Smooth muscle cell (in vitro differentiated cells): ENCODE data around the gene MPP3. TPM values are rescaled to one million over a fixed set of nuclear protein-coding genes. Genes with fewer than 3 reads are reported as not detected.

Experiments used
- DNase-seq: peaks from one replicate; lab custom pipeline; 2025; ENCODE audit not compliant: unreplicated experiment; lab: John Stamatoyannopoulos, UW
- H2AFZ ChIP-seq: fragments of 200-600 bp; sonication (generic); 2 replicates; pipeline ENCODE4 v1.6.0; 2016; ENCODE audit warnings: antibody characterized with exemption, low read depth, mild to moderate bottlenecking
- H3F3A ChIP-seq: fragments of 200-600 bp; sonication (generic); 2 replicates; pipeline ENCODE4 v1.6.0; 2017; ENCODE audit warnings: antibody characterized with exemption, low read depth
- H3K27ac ChIP-seq: fragments of 200-600 bp; sonication (generic); 2 replicates; pipeline ENCODE4 v1.5.1; 2016; ENCODE audit warnings: low read depth, mild to moderate bottlenecking
- H3K27me3 ChIP-seq: fragments of 200-600 bp; sonication (generic); 2 replicates; pipeline ENCODE4 v1.6.1; 2016; ENCODE audit warnings: low read depth, mild to moderate bottlenecking
- H3K36me3 ChIP-seq: fragments of 200-600 bp; sonication (generic); 2 replicates; pipeline ENCODE4 v1.5.1; 2016; ENCODE audit warnings: low read depth
- H3K4me1 ChIP-seq: fragments of 200-600 bp; sonication (generic); 2 replicates; pipeline ENCODE4 v1.5.1; 2016; ENCODE audit warnings: low read depth
- H3K4me2 ChIP-seq: fragments of 200-600 bp; sonication (generic); 2 replicates; pipeline ENCODE4 v1.6.0; 2016; ENCODE audit warnings: mild to moderate bottlenecking
- H3K4me3 ChIP-seq: fragments of 200-600 bp; sonication (generic); 2 replicates; pipeline ENCODE4 v1.5.1; 2016; ENCODE audit warnings: mild to moderate bottlenecking
- H3K79me2 ChIP-seq: fragments of 200-600 bp; sonication (generic); 2 replicates; pipeline ENCODE4 v1.6.0; 2016; ENCODE audit warnings: low read depth, mild to moderate bottlenecking
- H3K9ac ChIP-seq: fragments of 200-600 bp; sonication (generic); 2 replicates; pipeline ENCODE4 v1.6.0; 2016; ENCODE audit warnings: low read depth
- H3K9me3 ChIP-seq: fragments of 200-600 bp; sonication (generic); replicated peaks from 2 replicates; pipeline ENCODE4 v1.5.1; 2016; ENCODE audit warnings: low read depth
- H4K20me1 ChIP-seq: fragments of 200-600 bp; sonication (generic); 2 replicates; pipeline ENCODE4 v1.6.0; 2016; ENCODE audit warnings: low read depth
- WGBS: methylation state at CpG from one replicate; pipeline ENCODE4 v1.1.7; 2016; ENCODE audit warnings: low lambda C conversion rate; 5-methylcytosine and 5-hydroxymethylcytosine counted together
- polyA plus RNA-seq: library from polyadenylated mRNA; unstranded; fragments of >200 nt; fragmentation: Nextera tagmentation; extraction: Ambion mirVana; gene quantifications from 2 replicates; pipeline ENCODE4 v1.2.1, GENCODE V29; 2016
- total RNA-seq: library from RNA; depleted of rRNA; stranded (reverse); fragments of >200 nt; gene quantifications from 2 replicates; pipeline ENCODE4 v1.2.3, GENCODE V29; 2014
- TF ChIP-seq, protein P1 (sequence below): fragments of 200-600 bp; sonication (generic); IDR thresholded peaks from 2 replicates; pipeline ENCODE4 v1.5.1; 2017; ENCODE audit warnings: borderline replicate concordance, mild to moderate bottlenecking, antibody characterized with exemption; ENCODE audit not compliant: insufficient read depth, poor library complexity, severe bottlenecking

The MPP3 gene
- total and polyA plus RNA-seq, 2 experiments from 2014 or later = 6.7 to 8.1 TPM

DNA sequence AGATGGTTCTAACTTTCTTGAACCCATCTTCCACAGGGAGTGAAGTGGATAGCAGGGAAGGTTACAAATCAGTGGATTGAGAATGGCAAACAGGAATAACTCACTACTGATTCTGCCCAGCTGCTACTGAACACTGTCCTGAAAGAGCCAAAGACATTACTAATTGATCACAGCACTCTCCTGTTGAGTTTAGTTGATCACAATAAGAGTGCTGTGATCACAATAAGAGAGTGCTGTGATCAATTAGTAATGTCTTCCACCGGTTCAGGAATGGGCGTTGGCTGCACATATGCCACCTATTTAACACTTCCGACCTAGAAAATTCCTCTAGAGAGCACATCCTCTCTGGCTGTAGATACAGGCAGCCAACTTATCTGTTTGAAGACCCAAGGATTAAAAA, 41.4 kb downstream of the MPP3 start:
- DNase-seq = no peak
- TF ChIP-seq, protein P1, sequence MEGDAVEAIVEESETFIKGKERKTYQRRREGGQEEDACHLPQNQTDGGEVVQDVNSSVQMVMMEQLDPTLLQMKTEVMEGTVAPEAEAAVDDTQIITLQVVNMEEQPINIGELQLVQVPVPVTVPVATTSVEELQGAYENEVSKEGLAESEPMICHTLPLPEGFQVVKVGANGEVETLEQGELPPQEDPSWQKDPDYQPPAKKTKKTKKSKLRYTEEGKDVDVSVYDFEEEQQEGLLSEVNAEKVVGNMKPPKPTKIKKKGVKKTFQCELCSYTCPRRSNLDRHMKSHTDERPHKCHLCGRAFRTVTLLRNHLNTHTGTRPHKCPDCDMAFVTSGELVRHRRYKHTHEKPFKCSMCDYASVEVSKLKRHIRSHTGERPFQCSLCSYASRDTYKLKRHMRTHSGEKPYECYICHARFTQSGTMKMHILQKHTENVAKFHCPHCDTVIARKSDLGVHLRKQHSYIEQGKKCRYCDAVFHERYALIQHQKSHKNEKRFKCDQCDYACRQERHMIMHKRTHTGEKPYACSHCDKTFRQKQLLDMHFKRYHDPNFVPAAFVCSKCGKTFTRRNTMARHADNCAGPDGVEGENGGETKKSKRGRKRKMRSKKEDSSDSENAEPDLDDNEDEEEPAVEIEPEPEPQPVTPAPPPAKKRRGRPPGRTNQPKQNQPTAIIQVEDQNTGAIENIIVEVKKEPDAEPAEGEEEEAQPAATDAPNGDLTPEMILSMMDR = no peak
- no peaks in the 10 kb centered on the region for H3F3A ChIP-seq
- no peak overlapping the region for H3K9ac ChIP-seq
- no peak overlapping the region for H3K4me2 ChIP-seq
- no peak overlapping the region for H3K27ac ChIP-seq
- H3K36me3 ChIP-seq = no peaks in the 10 kb centered on the region
- H3K4me1 ChIP-seq = no peaks in the 10 kb centered on the region
- no peak overlapping the region for H3K4me3 ChIP-seq
- no peaks in the 10 kb centered on the region for H4K20me1 ChIP-seq
- H3K27me3 ChIP-seq = no peaks in the 10 kb centered on the region
- H2AFZ ChIP-seq = no peak overlapping the region
- WGBS = 27% methylated on average over 3 of the region's 3 CpGs
- H3K9me3 ChIP-seq = no peaks in the 10 kb centered on the region
- no peaks in the 10 kb centered on the region for H3K79me2 ChIP-seq

DNA sequence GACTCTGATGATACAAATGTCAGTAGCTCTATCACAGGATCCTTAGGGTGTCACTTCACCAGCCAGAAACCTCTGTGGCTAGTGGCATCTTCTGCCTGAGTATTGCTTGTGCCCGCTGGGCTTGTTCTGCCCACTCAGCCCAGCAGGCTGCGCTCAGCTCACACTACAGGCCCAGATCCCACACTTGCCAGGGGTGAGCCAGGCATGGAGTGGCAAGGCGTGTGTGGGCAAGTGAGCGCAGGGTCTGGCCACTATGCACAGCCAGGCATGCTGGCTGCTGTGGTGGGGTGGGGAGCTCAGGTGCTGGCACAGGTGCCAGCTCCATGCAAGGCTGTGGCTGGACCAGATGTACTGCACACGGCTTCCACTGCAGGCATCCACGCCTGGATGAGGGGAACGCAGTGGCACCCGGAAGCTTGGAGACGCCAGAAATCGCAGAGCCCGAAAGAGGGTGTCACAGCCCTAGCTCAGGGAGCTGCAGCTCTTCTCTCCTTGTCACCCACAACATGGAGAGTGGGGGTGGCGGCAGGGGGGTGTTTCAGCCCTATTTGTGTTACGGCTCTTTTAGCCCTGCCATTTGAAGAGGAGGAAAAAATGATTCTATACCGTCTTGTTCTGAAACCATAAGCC, 42.5 kb downstream of the MPP3 start:
- Histone ChIP-seq H3K36me3 (no peaks in the 10 kb centered on the region), H3K27ac (no peak overlapping the region), H3K9ac (no peak overlapping the region), H3K4me1 (no peaks in the 10 kb centered on the region), H3F3A (no peaks in the 10 kb centered on the region), H3K4me3 (no peak overlapping the region), H3K27me3 (no peaks in the 10 kb centered on the region), H3K4me2 (no peak overlapping the region), H2AFZ (no peak overlapping the region), H3K9me3 (no peaks in the 10 kb centered on the region), H3K79me2 (no peaks in the 10 kb centered on the region), H4K20me1 (no peaks in the 10 kb centered on the region)
- WGBS = 96% methylated on average over 14 of the region's 14 CpGs
- no peak for DNase-seq
- TF ChIP-seq, protein P1 = no peak

DNA sequence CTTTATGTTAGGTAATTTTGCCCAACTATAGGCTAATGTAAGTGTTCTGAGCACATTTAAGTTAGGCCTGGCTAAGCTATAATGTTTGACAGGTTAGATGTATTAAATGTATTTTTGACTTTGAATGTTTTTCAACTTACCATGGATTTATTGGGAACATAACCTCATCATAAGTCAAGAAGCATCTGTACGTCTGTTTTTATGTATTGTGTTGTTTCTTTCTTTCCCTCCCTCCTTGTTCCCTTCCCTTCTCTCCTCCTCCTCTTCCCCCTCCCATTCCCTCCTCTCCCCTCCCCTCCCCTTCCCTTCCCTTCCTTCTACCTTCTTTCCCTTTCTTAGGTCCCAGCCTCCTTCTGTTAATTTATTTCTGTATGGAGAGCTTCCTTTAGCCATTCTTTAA, 43.5 kb downstream of the MPP3 start:
- Histone ChIP-seq H3K9me3 (no peaks in the 10 kb centered on the region), H3F3A (no peaks in the 10 kb centered on the region), H3K27me3 (no peaks in the 10 kb centered on the region), H3K79me2 (no peaks in the 10 kb centered on the region), H3K4me1 (no peaks in the 10 kb centered on the region), H3K4me3 (no peak overlapping the region), H4K20me1 (no peaks in the 10 kb centered on the region), H3K9ac (no peak overlapping the region), H3K4me2 (no peak overlapping the region), H2AFZ (no peak overlapping the region), H3K27ac (no peak overlapping the region), H3K36me3 (no peaks in the 10 kb centered on the region)
- no peak for DNase-seq
- WGBS = 92% methylated on average over 1 of the region's 1 CpG
- TF ChIP-seq, protein P1 = no peak

DNA sequence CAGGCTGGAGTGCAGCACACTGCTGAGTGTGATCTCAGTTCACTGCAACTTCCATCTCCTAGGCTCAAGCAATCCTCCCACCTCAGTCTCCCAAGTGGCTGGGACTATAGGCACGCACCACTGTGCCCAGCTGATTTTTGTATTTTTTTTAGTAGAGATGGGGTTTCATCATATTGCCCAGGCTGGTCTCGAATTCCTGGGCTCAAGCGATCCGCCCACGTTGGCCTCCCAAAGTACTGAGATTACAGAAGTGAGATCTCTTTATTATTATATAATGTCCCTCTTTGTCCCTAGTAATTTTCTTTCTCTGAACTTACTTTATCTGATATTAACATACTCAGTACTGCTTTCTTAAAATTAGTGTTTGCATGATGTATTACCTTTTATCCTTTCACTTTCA, 44.4 kb downstream of the MPP3 start:
- TF ChIP-seq, protein P1 = no peak

More for the DNA sequence above, 44.4 kb downstream of the MPP3 start:
- H3K79me2 ChIP-seq = no peaks in the 10 kb centered on the region
- no peak overlapping the region for H2AFZ ChIP-seq
- H3K9me3 ChIP-seq = no peaks in the 10 kb centered on the region
- H3K4me2 ChIP-seq = no peak overlapping the region
- H3K4me3 ChIP-seq = no peak overlapping the region
- no peak overlapping the region for H3K9ac ChIP-seq
- H3K27me3 ChIP-seq = no peaks in the 10 kb centered on the region
- no peaks in the 10 kb centered on the region for H3K4me1 ChIP-seq
- no peaks in the 10 kb centered on the region for H4K20me1 ChIP-seq
- H3K36me3 ChIP-seq = no peaks in the 10 kb centered on the region
- DNase-seq = no peak
- 92% methylated on average over 5 of the region's 5 CpGs for WGBS
- no peak overlapping the region for H3K27ac ChIP-seq
- no peaks in the 10 kb centered on the region for H3F3A ChIP-seq
